VCaP (cell line): Measurements from ENCODE around the gene CDH13.

ENCODE experiments used
- H3K27ac ChIP-seq: fragments of 450-650 bp; 2 replicates; pipeline ENCODE4 v1.5.1; 2017
- CTCF ChIP-seq: fragments of 450-650 bp; conservative IDR thresholded peaks from 2 replicates; pipeline ENCODE4 v1.5.1; 2017; ENCODE audit warnings: mild to moderate bottlenecking, moderate library complexity

CDH13 gene

DNA sequence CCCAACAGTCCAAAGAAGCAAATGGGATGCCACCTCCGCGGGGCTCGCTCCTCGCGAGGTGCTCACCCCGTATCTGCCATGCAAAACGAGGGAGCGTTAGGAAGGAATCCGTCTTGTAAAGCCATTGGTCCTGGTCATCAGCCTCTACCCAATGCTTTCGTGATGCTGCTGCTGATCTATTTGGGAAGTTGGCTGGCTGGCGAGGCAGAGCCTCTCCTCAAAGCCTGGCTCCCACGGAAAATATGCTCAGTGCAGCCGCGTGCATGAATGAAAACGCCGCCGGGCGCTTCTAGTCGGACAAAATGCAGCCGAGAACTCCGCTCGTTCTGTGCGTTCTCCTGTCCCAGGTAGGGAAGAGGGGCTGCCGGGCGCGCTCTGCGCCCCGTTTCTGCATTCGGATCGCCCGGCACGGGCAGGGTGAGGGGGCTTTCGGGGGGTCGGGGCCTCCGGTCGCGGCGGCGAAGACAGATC is at the start of gene CDH13:
Gene CDH13 (plus strand): TSS at position 179 of the 471 bp plus-strand sequence.
- H3K27ac ChIP-seq = no peak within 1 kb of the TSS
- no peak for TF ChIP-seq CTCF

DNA sequence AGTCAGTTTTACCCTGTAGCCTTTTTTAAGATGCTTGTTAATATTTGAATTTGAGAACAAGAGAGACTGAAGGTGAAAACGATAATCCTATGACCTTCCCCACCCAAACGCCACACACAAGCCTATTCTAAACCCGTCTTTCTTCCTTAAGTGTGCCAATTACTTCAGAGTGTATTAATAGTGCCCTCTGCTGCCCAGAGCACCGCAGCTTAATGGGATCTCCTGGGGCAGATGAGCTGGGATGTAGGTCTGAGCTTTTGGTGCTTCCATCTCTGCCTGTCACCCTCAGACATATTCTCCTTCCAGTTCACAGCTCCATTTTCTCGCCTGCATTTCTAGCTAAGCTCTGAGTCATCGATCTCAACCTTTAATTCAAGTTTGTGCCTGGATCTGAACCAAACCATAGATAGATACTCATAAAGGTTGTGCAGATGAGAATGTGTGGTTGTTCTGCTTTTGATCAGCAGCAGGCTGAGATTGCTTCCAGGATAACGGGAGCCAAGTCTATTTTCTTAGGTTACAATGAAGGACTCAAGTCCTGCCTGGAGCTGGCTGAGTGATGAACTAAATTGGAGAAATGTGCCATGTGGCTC is 46.4 kb upstream of the CDH13 start:
- H3K27ac ChIP-seq = no peak overlapping the region
- TF ChIP-seq CTCF = peak; percentile 76

GRCh38 chr16:82582975-82583374 is 43.8 kb upstream of the CDH13 start:
- TF ChIP-seq CTCF = no peak
- H3K27ac ChIP-seq = no peak overlapping the region

DNA sequence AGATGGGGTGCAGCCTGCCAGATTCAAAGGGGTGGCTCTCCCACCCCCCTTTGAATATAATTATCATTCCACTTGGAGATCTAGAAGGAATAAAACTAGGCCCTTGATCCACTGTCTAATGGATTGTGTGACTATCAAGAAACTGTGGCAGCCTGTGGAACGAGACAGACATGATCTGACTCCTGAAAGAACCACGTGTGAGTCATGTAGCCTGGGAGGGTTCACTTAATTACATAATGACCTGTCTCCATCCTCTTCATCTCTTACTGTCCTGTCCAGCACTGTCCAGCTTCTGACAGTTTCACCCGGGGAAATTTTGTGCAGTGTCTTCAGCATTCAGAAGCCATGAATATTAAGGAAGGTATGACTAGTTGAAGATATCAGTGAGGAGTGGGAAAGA is 43.3 kb upstream of the CDH13 start:
- H3K27ac ChIP-seq = no peak overlapping the region
- TF ChIP-seq CTCF = no peak

GRCh38 chr16:82584553-82585152 is 42.1 kb upstream of the CDH13 start:
- no peak for TF ChIP-seq CTCF
- no peak overlapping the region for H3K27ac ChIP-seq

DNA sequence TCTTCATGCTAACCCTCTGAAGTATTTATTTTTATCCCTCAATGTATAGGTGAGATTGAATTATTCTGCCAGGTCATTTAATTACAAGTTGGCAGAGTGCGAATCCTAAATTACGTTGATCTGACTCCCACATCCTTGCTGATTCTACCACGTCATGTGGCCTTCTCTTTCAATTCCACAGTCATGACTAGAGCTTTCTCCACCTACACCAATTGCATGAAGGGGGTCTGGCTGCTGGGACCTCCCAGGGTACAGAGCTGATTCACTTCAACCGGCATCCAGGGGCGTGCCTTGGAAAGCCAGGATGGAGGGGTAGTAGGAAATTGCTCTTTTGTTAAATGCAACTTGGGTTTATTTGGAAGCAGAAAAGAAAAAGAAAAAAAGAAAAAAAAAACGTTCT is 41.1 kb upstream of the CDH13 start:
- TF ChIP-seq CTCF = no peak
- no peak overlapping the region for H3K27ac ChIP-seq

DNA sequence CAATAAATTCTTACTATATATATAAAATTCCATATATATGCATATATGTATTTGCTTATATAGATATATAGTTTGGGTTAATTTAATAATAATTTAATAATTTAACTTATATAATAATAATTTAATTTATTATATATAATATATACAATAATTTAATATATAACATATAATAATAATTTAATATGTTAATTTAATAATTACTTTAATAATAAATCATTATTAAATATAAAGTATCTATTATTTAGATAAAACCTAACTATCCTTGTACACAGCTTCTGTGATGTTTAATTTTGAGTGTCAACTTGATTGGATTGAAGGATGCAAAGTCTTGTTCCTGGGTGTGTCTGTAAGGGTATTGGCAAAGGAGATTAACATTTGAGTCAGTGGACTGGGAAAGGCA is 40.6 kb upstream of the CDH13 start:
- TF ChIP-seq CTCF = no peak
- no peak overlapping the region for H3K27ac ChIP-seq
